HG03432 (cell line): ENCODE results near the gene ZNF488.

Experiments
- ATAC-seq: cut with Tn5 transposase; IDR thresholded peaks from one replicate; pipeline ENCODE4 v1.9.1; 2021; ENCODE audit warnings: mild to moderate bottlenecking, moderate library complexity; ENCODE audit not compliant: unreplicated experiment

ZNF488 gene

GRCh38 chr10:47367646-47368045 is 16.4 kb downstream of the ZNF488 start:
- no peak for ATAC-seq

DNA sequence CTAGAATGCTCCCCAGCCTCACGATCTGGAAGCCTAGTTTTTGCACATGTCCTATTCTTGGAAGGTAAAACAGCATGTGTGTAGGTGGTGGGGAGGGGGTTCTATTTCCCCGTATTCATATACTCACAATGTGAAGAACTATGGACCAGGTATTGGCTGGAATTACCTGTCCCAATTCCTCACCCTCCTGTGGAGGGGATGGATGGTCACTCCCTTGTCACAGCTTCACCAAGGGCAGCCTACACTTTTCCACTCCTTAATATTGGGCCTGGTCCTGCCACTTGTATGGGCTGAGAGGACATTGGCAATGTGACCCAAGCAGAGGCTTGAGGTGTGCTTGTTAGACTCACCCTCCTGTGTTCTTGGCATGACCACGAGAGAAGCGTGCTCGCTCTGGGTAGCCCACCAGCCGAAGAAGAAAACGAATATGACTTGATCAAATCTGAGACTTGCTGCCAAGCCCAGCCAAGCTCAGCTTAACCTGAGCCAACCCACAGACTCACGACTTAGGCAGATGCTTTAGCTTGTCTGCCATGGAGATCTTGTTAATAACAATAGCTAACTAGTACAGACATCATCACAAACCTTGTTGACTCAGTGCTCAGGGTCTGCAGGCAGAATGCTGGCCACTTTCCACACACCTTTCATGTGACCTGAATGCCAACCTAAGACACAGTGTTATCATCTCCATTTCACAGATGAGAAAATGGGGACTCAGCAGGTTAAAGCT is 17.2 kb downstream of the ZNF488 start:
- no peak for ATAC-seq

- ATAC-seq: no peak
Observed at GRCh38 chr10:47366181-47366631, 17.9 kb downstream of the ZNF488 start.

DNA sequence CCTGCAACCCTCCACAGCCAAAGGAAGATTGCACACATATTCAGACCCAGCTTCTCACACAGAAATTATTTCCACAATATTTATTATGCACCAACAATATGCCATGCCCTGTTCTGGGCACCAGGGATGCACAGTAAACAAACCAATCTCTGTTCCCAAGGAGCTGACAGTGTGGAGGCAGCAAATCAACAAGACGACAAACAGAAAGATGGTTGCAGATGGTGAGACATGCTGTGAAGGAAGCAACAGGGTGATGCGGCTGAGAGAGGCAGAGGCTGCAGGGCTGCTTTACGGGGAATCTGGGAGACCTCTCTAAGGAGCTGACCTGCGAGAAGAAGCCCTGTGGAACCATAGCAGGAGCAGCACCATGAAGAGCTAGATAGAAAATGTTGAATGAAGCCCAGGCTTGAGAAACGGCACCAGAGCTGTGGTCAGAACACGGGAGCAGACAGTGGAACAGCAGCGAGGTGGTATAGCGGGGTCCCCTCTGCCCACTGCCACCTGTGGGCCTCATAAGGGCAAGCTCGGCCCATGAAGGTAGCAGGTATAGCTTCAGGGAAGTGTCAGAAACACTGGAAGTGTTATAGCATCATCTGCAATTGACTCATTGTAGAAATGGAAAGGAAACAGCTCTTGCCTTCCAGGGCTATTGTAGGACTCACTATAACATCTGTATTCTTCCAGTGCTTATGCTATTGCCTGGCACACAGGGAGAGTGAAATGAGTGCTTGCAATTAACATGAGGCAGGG is 18.5 kb downstream of the ZNF488 start:
- no peak for ATAC-seq

- no peak for ATAC-seq
Observed at GRCh38 chr10:47364911-47365310, 19.2 kb downstream of the ZNF488 start.

GRCh38 chr10:47364366-47364765 is 19.7 kb downstream of the ZNF488 start:
- ATAC-seq: no peak

DNA sequence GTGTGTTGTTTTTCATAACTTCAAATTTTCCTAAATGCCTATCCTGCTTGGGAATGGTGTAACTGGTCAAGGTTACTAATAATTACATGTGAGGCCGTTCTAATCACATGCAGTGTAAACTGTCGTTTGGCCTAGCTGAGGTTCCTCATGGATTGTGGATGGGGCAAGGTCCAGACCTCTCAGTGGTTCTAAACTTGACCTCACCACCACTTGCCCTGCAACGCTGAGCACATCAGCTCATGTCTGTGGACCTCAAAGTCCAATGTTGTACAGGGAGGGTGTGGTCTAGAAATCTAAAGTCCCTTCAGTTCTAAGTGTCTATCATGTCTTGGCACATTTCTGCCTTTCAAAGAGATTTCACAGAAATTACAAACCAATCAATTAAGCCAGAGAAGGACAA is 20.3 kb downstream of the ZNF488 start:
- no peak for ATAC-seq

- ATAC-seq: no peak
Observed at GRCh38 chr10:47362199-47362598, 21.9 kb downstream of the ZNF488 start.

GRCh38 chr10:47361293-47361692 is 22.8 kb downstream of the ZNF488 start:
- ATAC-seq: no peak

- no peak for ATAC-seq
Observed at GRCh38 chr10:47360419-47361040, 23.6 kb downstream of the ZNF488 start.

- ATAC-seq: no peak
Observed at GRCh38 chr10:47359626-47360418, 24.3 kb downstream of the ZNF488 start.

DNA sequence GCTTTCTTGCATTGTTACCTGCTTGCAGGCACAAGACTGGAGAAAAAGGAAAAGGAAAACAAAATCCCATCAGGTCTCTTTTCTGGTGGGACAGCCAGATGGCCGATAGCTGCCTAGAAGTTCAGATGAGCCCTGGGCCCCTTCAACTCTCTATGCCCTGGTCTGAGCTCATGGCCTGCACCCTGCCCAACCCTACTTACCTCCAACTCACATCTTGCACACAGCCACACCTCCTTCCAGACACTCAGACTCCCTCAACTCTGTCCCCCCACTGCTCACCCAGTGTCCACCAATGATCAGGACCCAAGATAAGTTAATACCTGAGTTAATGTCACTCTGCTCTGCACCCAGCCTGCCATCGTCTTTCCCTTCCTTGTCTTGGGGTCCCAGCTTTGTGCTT is 25.0 kb downstream of the ZNF488 start:
- ATAC-seq: no peak

GRCh38 chr10:47358457-47358856 is 25.6 kb downstream of the ZNF488 start:
- ATAC-seq: no peak

GRCh38 chr10:47357911-47358310 is 26.2 kb downstream of the ZNF488 start:
- ATAC-seq: no peak

- ATAC-seq: no peak
Observed at GRCh38 chr10:47357131-47357582, 26.9 kb downstream of the ZNF488 start.

GRCh38 chr10:47356708-47357107 is 27.4 kb downstream of the ZNF488 start:
- no peak for ATAC-seq

- no peak for ATAC-seq
Observed at GRCh38 chr10:47354900-47355299, 29.2 kb downstream of the ZNF488 start.

- ATAC-seq: no peak
Observed at GRCh38 chr10:47354165-47354564, 29.9 kb downstream of the ZNF488 start.

GRCh38 chr10:47353351-47353750 is 30.7 kb downstream of the ZNF488 start:
- ATAC-seq: no peak

DNA sequence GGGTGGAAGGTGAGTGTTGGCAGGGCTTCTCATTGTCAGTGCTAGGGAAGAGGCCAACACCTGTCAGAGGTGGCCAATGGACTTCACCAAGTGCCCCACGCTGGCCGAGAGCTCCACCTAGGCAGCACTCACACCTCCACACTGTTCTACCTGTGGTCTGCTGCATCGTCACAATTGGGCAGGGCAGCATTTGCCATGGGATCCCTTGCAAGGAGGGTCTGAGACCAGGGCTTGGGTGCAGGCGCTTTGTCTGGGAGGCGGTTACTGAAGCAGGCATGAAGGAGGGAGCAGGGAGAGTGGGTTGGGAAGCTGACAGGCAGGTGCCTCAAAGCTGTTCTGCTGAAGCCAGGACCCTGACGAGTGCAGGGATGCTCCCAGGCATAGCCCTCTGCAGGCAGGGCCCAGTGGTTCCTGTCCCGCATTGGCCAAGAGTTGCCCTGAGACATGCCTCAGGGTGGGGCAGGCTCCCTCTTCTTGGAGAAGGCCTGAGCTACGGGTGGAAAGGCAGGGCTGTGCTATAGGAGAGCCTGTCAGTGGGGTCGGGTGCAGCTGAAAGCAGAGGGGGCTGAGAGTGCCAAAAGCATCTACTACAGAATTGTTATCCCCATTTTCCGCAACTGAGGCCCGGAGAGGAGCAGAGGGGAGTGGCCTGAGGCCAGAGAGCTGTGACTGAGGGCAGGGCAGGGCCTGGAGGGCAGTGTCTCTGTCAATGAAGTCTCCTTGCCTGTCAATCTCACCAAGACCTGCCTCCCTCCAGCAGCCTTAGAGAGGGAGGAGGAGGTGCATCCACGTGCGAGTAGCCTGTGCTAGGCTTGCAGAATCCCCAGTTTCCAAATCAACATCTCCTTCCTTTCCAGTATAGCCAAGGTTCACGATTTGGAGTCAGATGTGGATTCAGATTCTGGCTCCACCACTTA is 31.9 kb downstream of the ZNF488 start:
- ATAC-seq: no peak
